ENCODE results near the gene TTC9C. TPM values are rescaled to one million over a fixed set of nuclear protein-coding genes. Genes with fewer than 3 reads are reported as not detected.

TTC9C gene
- total RNA-seq, 1 experiment from 2014 or later = 48.7 TPM

DNA sequence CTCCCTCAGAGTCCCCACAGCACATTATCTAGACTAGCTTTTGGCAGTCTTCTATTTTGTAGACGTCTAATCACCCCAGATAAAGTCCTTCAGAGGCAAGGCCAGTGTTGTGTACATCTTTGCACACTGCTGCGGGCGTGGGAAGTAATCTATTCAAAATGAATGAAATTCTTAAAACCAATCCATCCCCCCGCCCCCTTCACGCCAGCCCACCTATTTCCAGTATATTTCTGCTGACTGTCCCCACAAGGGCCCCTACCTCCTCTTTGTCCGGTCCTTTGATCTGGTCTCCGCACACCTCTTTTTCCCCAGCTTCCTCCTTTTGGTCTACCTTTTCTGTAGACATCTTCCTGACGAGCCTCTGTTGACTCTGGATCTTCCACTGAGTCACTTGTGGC lies 21.4 kb upstream of the TTC9C start:
- H3K27ac Mint-ChIP-seq = peak overlapping the region; percentile 98

DNA sequence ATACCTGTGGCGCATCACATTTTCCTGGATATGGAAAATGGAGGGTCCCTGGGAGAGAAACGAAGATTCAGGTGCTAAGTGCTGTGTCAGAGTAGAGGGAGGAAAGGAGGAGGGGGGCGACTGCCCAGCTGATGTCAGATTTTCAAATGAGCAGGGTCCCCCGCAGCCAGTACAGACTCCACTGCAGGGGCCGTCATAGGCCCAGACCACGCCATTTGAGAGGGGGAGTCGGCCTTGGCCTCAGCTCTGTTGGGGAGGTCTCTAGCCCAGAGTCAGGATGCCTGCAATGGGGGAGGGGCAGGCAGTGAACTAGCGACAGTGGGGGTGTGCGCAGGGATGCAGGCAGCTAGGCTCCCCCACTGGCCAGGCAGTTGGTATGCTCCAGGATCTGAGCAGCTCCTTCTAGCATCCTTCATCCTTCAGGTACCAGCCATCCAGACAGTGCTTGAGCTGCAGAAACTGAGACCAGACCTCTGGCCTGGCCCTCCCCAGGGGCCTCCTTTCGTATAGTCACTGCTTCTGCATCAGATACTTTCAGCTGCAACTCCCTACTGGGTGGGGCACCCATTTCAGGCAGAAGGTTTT lies 20.9 kb upstream of the TTC9C start, which contains the start of the genes BSCL2 and GNG3:
BSCL2 (minus strand) TSS at position 148 of the 585 bp plus-strand sequence. CDS start 229 bp downstream, outside the sequence.
GNG3 (plus strand) TSS at position 400 of the 585 bp plus-strand sequence. CDS start 620 bp downstream, outside the sequence.
- CTCF ChIA-PET = interaction anchor here (1.0 to 4.0 kb wide), 19 partner anchors 9 to 199 kb away, joined by 3 to 24 read pairs (median 5); partner anchors contain the start of genes B3GAT3, C11orf98, CSKMT and GANAB
- Mint-ChIP-seq H3K36me3 (peaks cover 25% of the 10 kb centered on the region), H3K9me3 (no peaks in the 10 kb centered on the region), H3K4me3 (peak within 1 kb of the TSS; percentile 92), H3K27ac (peak within 1 kb of the TSS; percentile 98), H3K4me1 (peaks cover 38% of the 10 kb centered on the region), H3K27me3 (ENCODE audit: low read depth) (no peaks in the 10 kb centered on the region; the same call in 1 of the 2 replicates)
- ATAC-seq (peak; percentile 71), DNase-seq (ENCODE audit: low spot score) (peak; percentile 97)
- POLR2A ChIA-PET = interaction anchor here (0.6 to 6.0 kb wide), 20 partner anchors 19 to 161 kb away, joined by 3 to 35 read pairs (median 6); partner anchors contain the start of genes B3GAT3, C11orf98, CSKMT and EEF1G
- TF ChIP-seq, protein P1, sequence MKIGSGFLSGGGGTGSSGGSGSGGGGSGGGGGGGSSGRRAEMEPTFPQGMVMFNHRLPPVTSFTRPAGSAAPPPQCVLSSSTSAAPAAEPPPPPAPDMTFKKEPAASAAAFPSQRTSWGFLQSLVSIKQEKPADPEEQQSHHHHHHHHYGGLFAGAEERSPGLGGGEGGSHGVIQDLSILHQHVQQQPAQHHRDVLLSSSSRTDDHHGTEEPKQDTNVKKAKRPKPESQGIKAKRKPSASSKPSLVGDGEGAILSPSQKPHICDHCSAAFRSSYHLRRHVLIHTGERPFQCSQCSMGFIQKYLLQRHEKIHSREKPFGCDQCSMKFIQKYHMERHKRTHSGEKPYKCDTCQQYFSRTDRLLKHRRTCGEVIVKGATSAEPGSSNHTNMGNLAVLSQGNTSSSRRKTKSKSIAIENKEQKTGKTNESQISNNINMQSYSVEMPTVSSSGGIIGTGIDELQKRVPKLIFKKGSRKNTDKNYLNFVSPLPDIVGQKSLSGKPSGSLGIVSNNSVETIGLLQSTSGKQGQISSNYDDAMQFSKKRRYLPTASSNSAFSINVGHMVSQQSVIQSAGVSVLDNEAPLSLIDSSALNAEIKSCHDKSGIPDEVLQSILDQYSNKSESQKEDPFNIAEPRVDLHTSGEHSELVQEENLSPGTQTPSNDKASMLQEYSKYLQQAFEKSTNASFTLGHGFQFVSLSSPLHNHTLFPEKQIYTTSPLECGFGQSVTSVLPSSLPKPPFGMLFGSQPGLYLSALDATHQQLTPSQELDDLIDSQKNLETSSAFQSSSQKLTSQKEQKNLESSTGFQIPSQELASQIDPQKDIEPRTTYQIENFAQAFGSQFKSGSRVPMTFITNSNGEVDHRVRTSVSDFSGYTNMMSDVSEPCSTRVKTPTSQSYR (CRISPR knock-in tag; IDR thresholded peaks at IDR 0.05) = peak; percentile 100
- TF ChIP-seq TEAD1 (CRISPR knock-in tag; IDR thresholded peaks at IDR 0.05) (peak; percentile 86; the same call in 1 of the 2 replicates), ZNF396 (CRISPR knock-in tag; IDR thresholded peaks at IDR 0.05; ENCODE audit: borderline replicate concordance) (no peak), ZBTB21 (CRISPR knock-in tag; IDR thresholded peaks at IDR 0.05; ENCODE audit: borderline replicate concordance) (peak; percentile 91; the same call in 1 of the 2 replicates), NFE2L1 (CRISPR knock-in tag; IDR thresholded peaks at IDR 0.05) (peak; percentile 77), MXD4 (CRISPR knock-in tag; IDR thresholded peaks at IDR 0.05; ENCODE audit: borderline replicate concordance) (no peak), ETV6 (CRISPR knock-in tag; IDR thresholded peaks at IDR 0.05) (peak; percentile 87), GTF2I (CRISPR knock-in tag; conservative IDR thresholded peaks at IDR 0.05) (no peak), RELA (CRISPR knock-in tag; IDR thresholded peaks at IDR 0.05; ENCODE audit: borderline replicate concordance) (no peak), GABPB1 (CRISPR knock-in tag; IDR thresholded peaks at IDR 0.05) (no peak)
- TF ChIP-seq, protein P2, sequence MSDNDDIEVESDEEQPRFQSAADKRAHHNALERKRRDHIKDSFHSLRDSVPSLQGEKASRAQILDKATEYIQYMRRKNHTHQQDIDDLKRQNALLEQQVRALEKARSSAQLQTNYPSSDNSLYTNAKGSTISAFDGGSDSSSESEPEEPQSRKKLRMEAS (CRISPR knock-in tag; IDR thresholded peaks at IDR 0.05) = peak; percentile 63; the same call in 1 of the 2 replicates
- TF ChIP-seq, protein P3, sequence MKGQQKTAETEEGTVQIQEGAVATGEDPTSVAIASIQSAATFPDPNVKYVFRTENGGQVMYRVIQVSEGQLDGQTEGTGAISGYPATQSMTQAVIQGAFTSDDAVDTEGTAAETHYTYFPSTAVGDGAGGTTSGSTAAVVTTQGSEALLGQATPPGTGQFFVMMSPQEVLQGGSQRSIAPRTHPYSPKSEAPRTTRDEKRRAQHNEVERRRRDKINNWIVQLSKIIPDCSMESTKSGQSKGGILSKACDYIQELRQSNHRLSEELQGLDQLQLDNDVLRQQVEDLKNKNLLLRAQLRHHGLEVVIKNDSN (CRISPR knock-in tag; IDR thresholded peaks at IDR 0.05) = no peak
- TF ChIP-seq, protein P4, sequence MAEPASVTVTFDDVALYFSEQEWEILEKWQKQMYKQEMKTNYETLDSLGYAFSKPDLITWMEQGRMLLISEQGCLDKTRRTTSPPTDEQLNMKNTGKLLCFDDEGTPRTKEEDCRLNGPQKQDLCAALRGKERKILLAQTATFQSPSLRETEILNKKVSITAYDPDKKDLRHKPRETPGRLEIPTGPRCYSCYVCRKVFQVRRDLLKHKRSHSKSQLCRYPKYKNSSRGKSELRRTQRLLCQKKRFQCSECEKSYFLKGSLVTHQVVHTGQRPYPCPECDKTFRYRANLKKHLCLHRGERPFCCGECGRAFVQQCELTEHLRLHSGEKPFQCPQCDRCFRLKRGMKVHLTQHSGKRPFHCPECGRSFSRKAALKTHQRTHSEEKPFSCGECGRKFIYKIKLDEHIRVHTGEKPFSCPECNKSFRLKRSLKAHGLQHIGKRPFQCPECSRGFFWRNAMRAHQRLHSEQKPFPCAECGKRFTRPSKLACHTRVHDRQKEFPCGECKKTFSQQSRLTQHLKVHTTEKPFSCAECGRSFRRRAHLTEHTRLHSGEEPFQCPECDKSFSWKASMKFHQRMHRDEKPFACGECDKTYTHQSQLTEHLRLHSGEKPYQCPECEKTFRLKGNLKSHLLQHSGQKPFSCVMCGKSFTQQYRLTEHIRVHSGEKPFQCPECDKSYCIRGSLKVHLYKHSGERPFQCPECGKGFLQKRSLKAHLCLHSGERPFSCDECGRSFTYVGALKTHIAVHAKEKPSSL (CRISPR knock-in tag; conservative IDR thresholded peaks at IDR 0.05) = no peak
- TF ChIP-seq, protein P5, sequence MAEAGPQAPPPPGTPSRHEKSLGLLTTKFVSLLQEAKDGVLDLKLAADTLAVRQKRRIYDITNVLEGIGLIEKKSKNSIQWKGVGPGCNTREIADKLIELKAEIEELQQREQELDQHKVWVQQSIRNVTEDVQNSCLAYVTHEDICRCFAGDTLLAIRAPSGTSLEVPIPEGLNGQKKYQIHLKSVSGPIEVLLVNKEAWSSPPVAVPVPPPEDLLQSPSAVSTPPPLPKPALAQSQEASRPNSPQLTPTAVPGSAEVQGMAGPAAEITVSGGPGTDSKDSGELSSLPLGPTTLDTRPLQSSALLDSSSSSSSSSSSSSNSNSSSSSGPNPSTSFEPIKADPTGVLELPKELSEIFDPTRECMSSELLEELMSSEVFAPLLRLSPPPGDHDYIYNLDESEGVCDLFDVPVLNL (CRISPR knock-in tag; IDR thresholded peaks at IDR 0.05; ENCODE audit: borderline replicate concordance, low read depth) = no peak
- TF ChIP-seq, protein P6, sequence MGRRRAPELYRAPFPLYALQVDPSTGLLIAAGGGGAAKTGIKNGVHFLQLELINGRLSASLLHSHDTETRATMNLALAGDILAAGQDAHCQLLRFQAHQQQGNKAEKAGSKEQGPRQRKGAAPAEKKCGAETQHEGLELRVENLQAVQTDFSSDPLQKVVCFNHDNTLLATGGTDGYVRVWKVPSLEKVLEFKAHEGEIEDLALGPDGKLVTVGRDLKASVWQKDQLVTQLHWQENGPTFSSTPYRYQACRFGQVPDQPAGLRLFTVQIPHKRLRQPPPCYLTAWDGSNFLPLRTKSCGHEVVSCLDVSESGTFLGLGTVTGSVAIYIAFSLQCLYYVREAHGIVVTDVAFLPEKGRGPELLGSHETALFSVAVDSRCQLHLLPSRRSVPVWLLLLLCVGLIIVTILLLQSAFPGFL (CRISPR knock-in tag; IDR thresholded peaks at IDR 0.05; ENCODE audit: borderline replicate concordance) = no peak
- TF ChIP-seq, protein P7, sequence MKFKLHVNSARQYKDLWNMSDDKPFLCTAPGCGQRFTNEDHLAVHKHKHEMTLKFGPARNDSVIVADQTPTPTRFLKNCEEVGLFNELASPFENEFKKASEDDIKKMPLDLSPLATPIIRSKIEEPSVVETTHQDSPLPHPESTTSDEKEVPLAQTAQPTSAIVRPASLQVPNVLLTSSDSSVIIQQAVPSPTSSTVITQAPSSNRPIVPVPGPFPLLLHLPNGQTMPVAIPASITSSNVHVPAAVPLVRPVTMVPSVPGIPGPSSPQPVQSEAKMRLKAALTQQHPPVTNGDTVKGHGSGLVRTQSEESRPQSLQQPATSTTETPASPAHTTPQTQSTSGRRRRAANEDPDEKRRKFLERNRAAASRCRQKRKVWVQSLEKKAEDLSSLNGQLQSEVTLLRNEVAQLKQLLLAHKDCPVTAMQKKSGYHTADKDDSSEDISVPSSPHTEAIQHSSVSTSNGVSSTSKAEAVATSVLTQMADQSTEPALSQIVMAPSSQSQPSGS (CRISPR knock-in tag; IDR thresholded peaks at IDR 0.05; ENCODE audit: borderline replicate concordance, low read depth) = no peak
- TF ChIP-seq, protein P8, sequence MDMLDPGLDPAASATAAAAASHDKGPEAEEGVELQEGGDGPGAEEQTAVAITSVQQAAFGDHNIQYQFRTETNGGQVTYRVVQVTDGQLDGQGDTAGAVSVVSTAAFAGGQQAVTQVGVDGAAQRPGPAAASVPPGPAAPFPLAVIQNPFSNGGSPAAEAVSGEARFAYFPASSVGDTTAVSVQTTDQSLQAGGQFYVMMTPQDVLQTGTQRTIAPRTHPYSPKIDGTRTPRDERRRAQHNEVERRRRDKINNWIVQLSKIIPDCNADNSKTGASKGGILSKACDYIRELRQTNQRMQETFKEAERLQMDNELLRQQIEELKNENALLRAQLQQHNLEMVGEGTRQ (CRISPR knock-in tag; IDR thresholded peaks at IDR 0.05) = peak; percentile 44; the same call in 1 of the 2 replicates

More for the DNA sequence above, 21.4 kb upstream of the TTC9C start:
- Mint-ChIP-seq H3K4me3 (peak overlapping the region; percentile 92), H3K36me3 (peaks cover 27% of the 10 kb centered on the region), H3K9me3 (no peaks in the 10 kb centered on the region), H3K4me1 (peaks cover 38% of the 10 kb centered on the region), H3K27me3 (ENCODE audit: low read depth) (no peaks in the 10 kb centered on the region; the same call in 1 of the 2 replicates)
- no peak for ATAC-seq
- TF ChIP-seq CREM (CRISPR knock-in tag; IDR thresholded peaks at IDR 0.05) (0 out of 2 replicates have a peak, but pooled peaks have one; percentile 5), ATF1 (CRISPR knock-in tag; IDR thresholded peaks at IDR 0.05) (no peak)
- no peak for DNase-seq (ENCODE audit: low spot score)
- ChIA-PET POLR2A (interaction anchor here (0.6 to 6.0 kb wide), 18 partner anchors 18 to 161 kb away, joined by 3 to 35 read pairs (median 6); partner anchors contain the start of genes B3GAT3, C11orf98, CSKMT and HNRNPUL2), CTCF (interaction anchor here (1.0 to 4.0 kb wide), 21 partner anchors 9 to 199 kb away, joined by 3 to 24 read pairs (median 5); partner anchors contain the start of genes B3GAT3, C11orf98, CSKMT and GANAB)
